ENCODE results near the gene TSHZ2.

TSHZ2 gene

GRCh38 chr20:53384392-53384791, 412.2 kb downstream of the TSHZ2 start:
- Histone ChIP-seq H3K9me3 (ENCODE audit: control insufficient read depth in 2 of 2, low read length in 2 of 2) (no peaks in the 10 kb centered on the region), H3K4me3 (ENCODE audit: low read length in 2 of 2) (no peak overlapping the region), H3K4me1 (ENCODE audit: control insufficient read depth in 2 of 2, insufficient read depth in 2 of 2, low read length in 2 of 2) (no peaks in the 10 kb centered on the region), H3K27me3 (ENCODE audit: control insufficient read depth in 2 of 2, insufficient read depth in 2 of 2, low read length in 2 of 2) (no peaks in the 10 kb centered on the region), H3K27ac (ENCODE audit: low read depth in 2 of 2, low read length in 2 of 2) (no peak overlapping the region), H3K36me3 (ENCODE audit: control insufficient read depth in 2 of 2, insufficient read depth in 2 of 2, low read length in 2 of 2) (no peaks in the 10 kb centered on the region), H3K9ac (ENCODE audit: low read depth in 1 of 2, low read length in 2 of 2) (no peak overlapping the region)

GRCh38 chr20:53385941-53386767, 414.0 kb downstream of the TSHZ2 start:
- H3K27me3 ChIP-seq (ENCODE audit: control insufficient read depth in 2 of 2, insufficient read depth in 2 of 2, low read length in 2 of 2) = no peaks in the 10 kb centered on the region
- no peak overlapping the region for H3K9ac ChIP-seq (ENCODE audit: low read depth in 1 of 2, low read length in 2 of 2)
- H3K4me1 ChIP-seq (ENCODE audit: control insufficient read depth in 2 of 2, insufficient read depth in 2 of 2, low read length in 2 of 2) = no peaks in the 10 kb centered on the region
- H3K4me3 ChIP-seq (ENCODE audit: low read length in 2 of 2) = no peak overlapping the region
- no peaks in the 10 kb centered on the region for H3K36me3 ChIP-seq (ENCODE audit: control insufficient read depth in 2 of 2, insufficient read depth in 2 of 2, low read length in 2 of 2)
- H3K9me3 ChIP-seq (ENCODE audit: control insufficient read depth in 2 of 2, low read length in 2 of 2) = no peaks in the 10 kb centered on the region
- no peak overlapping the region for H3K27ac ChIP-seq (ENCODE audit: low read depth in 2 of 2, low read length in 2 of 2)

- H3K4me1 ChIP-seq (ENCODE audit: control insufficient read depth in 2 of 2, insufficient read depth in 2 of 2, low read length in 2 of 2) = no peaks in the 10 kb centered on the region
- H3K9ac ChIP-seq (ENCODE audit: low read depth in 1 of 2, low read length in 2 of 2) = no peak overlapping the region
- H3K27ac ChIP-seq (ENCODE audit: low read depth in 2 of 2, low read length in 2 of 2) = no peak overlapping the region
- H3K9me3 ChIP-seq (ENCODE audit: control insufficient read depth in 2 of 2, low read length in 2 of 2) = no peaks in the 10 kb centered on the region
- H3K4me3 ChIP-seq (ENCODE audit: low read length in 2 of 2) = no peak overlapping the region
- no peaks in the 10 kb centered on the region for H3K36me3 ChIP-seq (ENCODE audit: control insufficient read depth in 2 of 2, insufficient read depth in 2 of 2, low read length in 2 of 2)
- H3K27me3 ChIP-seq (ENCODE audit: control insufficient read depth in 2 of 2, insufficient read depth in 2 of 2, low read length in 2 of 2) = no peaks in the 10 kb centered on the region
These were observed 416.0 kb downstream of the TSHZ2 start for GRCh38 chr20:53387983-53388675.

DNA sequence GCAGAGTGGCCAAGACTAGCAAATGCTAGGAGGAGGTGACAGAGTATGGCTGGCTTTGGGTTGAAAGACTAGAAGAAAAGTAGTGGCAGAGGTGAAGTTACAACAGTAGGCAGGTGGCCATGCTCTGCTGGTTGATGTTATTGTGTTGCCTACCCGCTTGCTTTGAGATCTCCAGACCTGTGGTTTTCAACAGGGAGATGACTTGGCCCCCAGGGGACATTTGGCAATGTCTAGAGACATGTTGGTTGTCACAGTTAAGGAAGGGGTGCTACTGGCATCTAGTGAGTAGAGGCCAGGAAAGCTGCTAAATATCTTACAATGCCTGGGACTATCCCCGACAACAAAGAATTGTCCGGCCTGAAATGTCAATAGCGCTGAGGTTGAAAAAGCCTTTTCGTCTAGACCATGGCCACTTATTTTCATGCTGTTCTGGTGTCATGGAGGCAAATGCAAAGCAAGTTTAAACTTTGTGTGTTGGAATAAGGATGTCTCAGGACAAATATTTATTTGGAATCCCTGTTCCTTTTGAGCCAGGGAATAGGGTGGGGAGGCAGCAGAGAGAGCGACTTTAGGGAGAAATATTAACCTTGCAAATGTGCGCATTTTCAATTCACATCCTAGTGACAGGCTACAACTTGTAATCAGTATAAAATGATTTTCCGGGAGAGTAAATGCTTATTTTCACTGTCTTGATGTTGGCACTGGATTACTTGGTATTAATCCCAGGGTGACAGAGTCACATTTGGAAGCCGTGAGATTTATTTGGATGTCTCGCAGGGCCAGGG, 417.6 kb downstream of the TSHZ2 start:
- H3K9me3 ChIP-seq (ENCODE audit: control insufficient read depth in 2 of 2, low read length in 2 of 2) = no peaks in the 10 kb centered on the region
- H3K27me3 ChIP-seq (ENCODE audit: control insufficient read depth in 2 of 2, insufficient read depth in 2 of 2, low read length in 2 of 2) = no peaks in the 10 kb centered on the region
- H3K9ac ChIP-seq (ENCODE audit: low read depth in 1 of 2, low read length in 2 of 2) = no peak overlapping the region
- H3K36me3 ChIP-seq (ENCODE audit: control insufficient read depth in 2 of 2, insufficient read depth in 2 of 2, low read length in 2 of 2) = no peaks in the 10 kb centered on the region
- H3K4me1 ChIP-seq (ENCODE audit: control insufficient read depth in 2 of 2, insufficient read depth in 2 of 2, low read length in 2 of 2) = no peaks in the 10 kb centered on the region
- H3K4me3 ChIP-seq (ENCODE audit: low read length in 2 of 2) = no peak overlapping the region
- H3K27ac ChIP-seq (ENCODE audit: low read depth in 2 of 2, low read length in 2 of 2) = no peak overlapping the region

DNA sequence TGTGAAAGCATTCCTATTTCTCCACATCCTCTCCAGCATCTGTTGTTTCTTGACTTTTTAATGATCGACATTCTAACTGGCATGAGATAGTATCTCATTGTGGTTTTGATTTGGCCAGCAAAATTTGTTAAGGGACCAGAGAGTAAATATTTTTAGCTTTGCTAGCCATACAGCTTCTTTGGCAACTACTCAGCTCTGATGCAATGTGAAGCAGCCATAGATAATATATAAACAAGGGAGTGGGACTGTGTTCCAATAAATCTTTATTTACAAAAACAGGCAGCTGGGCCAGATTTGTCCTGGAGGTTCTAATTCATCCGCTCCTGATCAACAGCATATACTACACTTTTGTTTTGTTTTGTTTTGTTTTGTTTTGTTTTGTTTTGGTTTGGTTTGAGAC, 418.6 kb downstream of the TSHZ2 start:
- H3K4me3 ChIP-seq (ENCODE audit: low read length in 2 of 2) = no peak overlapping the region
- no peak overlapping the region for H3K27ac ChIP-seq (ENCODE audit: low read depth in 2 of 2, low read length in 2 of 2)
- no peaks in the 10 kb centered on the region for H3K36me3 ChIP-seq (ENCODE audit: control insufficient read depth in 2 of 2, insufficient read depth in 2 of 2, low read length in 2 of 2)
- no peaks in the 10 kb centered on the region for H3K9me3 ChIP-seq (ENCODE audit: control insufficient read depth in 2 of 2, low read length in 2 of 2)
- H3K27me3 ChIP-seq (ENCODE audit: control insufficient read depth in 2 of 2, insufficient read depth in 2 of 2, low read length in 2 of 2) = no peaks in the 10 kb centered on the region
- H3K9ac ChIP-seq (ENCODE audit: low read depth in 1 of 2, low read length in 2 of 2) = no peak overlapping the region
- H3K4me1 ChIP-seq (ENCODE audit: control insufficient read depth in 2 of 2, insufficient read depth in 2 of 2, low read length in 2 of 2) = no peaks in the 10 kb centered on the region

- Histone ChIP-seq H3K27me3 (ENCODE audit: control insufficient read depth in 2 of 2, insufficient read depth in 2 of 2, low read length in 2 of 2) (no peaks in the 10 kb centered on the region), H3K9me3 (ENCODE audit: control insufficient read depth in 2 of 2, low read length in 2 of 2) (no peaks in the 10 kb centered on the region), H3K36me3 (ENCODE audit: control insufficient read depth in 2 of 2, insufficient read depth in 2 of 2, low read length in 2 of 2) (no peaks in the 10 kb centered on the region), H3K27ac (ENCODE audit: low read depth in 2 of 2, low read length in 2 of 2) (no peak overlapping the region), H3K4me1 (ENCODE audit: control insufficient read depth in 2 of 2, insufficient read depth in 2 of 2, low read length in 2 of 2) (no peaks in the 10 kb centered on the region), H3K9ac (ENCODE audit: low read depth in 1 of 2, low read length in 2 of 2) (no peak overlapping the region), H3K4me3 (ENCODE audit: low read length in 2 of 2) (no peak overlapping the region)
These were observed 422.3 kb downstream of the TSHZ2 start for GRCh38 chr20:53394433-53394832.

DNA sequence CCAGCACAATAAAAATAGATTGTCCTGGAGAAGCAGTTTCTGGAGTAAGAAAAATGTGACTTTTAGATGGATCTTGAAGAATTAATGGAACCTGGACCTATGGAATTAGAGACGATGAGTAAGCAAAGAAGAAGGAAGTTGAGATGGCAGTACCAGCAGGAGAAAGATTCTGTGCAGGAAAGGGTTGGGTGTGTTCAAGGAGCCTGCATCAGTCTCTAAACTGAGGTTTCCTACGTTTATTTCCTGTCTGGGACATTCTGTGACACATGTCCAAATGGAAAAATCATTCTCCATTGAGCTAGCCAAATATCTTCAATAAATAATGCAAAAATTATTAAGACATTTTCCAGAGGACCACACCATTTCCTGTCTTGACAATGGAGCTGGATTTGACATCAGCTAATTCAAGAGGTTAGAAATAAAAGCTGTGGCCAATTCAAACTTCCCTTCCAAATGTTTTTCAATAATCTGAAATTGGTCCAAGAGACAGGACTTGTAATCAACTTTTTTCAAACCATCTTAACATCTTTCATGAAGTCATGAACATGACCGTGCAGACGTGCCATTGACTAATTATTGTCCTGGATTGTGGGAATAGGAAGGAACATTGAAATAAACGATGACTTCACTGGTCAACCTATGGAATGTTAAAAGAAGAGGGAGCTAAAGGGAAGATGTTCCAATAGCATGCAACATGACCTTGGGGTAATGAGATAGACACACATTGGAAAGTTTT, 423.2 kb downstream of the TSHZ2 start:
- Histone ChIP-seq H3K36me3 (ENCODE audit: control insufficient read depth in 2 of 2, insufficient read depth in 2 of 2, low read length in 2 of 2) (no peaks in the 10 kb centered on the region), H3K27me3 (ENCODE audit: control insufficient read depth in 2 of 2, insufficient read depth in 2 of 2, low read length in 2 of 2) (no peaks in the 10 kb centered on the region), H3K9me3 (ENCODE audit: control insufficient read depth in 2 of 2, low read length in 2 of 2) (no peaks in the 10 kb centered on the region), H3K9ac (ENCODE audit: low read depth in 1 of 2, low read length in 2 of 2) (no peak overlapping the region), H3K27ac (ENCODE audit: low read depth in 2 of 2, low read length in 2 of 2) (no peak overlapping the region), H3K4me1 (ENCODE audit: control insufficient read depth in 2 of 2, insufficient read depth in 2 of 2, low read length in 2 of 2) (no peaks in the 10 kb centered on the region), H3K4me3 (ENCODE audit: low read length in 2 of 2) (no peak overlapping the region)

DNA sequence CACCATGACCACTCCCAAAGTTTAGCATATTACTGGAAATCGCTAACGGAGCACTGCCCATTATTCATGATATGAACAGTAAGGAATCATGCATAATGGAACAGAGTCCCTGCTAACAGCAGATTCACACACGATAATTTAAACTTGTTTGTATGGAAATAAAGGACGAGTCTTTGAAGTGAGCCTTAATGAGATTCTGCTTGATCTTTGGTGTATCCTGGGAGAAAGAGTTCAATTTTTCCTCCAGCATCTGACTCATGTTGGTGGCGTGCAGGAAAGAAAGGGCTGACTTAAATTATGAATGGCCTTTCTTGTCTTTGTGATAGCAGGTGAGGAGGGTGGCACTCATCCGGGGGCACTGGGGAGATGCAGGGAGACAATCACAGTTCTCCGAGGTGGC, 426.9 kb downstream of the TSHZ2 start:
- Histone ChIP-seq H3K4me1 (ENCODE audit: control insufficient read depth in 2 of 2, insufficient read depth in 2 of 2, low read length in 2 of 2) (no peaks in the 10 kb centered on the region), H3K9me3 (ENCODE audit: control insufficient read depth in 2 of 2, low read length in 2 of 2) (no peaks in the 10 kb centered on the region), H3K27ac (ENCODE audit: low read depth in 2 of 2, low read length in 2 of 2) (no peak overlapping the region), H3K36me3 (ENCODE audit: control insufficient read depth in 2 of 2, insufficient read depth in 2 of 2, low read length in 2 of 2) (no peaks in the 10 kb centered on the region), H3K9ac (ENCODE audit: low read depth in 1 of 2, low read length in 2 of 2) (no peak overlapping the region), H3K4me3 (ENCODE audit: low read length in 2 of 2) (no peak overlapping the region), H3K27me3 (ENCODE audit: control insufficient read depth in 2 of 2, insufficient read depth in 2 of 2, low read length in 2 of 2) (no peaks in the 10 kb centered on the region)

DNA sequence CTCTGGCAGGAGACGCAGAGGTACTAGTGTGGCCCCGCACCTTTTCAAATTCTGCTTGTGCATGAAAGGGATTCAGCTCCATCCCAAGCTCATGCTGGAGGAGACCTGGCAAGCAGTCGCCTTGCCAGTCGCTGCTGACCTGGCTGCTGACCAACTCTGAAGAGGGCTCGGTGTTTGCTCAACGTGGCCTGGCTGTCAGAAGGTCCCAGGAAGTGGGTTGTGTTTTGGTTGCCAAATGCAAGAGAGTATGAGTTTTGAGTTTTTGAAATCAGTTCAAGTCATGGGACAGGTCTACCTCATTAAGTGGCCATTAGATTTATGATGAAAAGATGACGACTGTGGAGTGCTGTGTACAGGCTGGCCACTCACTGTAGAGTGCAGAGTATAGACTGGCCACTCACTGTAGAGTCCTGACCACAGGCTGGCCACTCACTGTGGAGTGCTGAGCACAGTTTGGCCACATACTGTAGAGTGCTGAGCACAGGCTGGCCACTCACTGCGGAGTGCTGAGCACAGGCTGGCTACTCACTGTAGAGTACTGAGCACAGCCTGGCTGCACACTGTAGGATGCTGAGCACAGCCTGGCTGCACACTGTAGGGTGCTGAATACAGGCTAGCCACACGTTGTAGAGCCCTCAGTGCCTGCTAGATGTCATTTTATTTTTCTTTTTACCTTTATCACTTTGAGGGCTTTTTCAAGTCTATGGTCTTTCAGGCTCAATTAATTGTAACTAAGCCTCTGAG, 427.6 kb downstream of the TSHZ2 start:
- no peak overlapping the region for H3K4me3 ChIP-seq (ENCODE audit: low read length in 2 of 2)
- no peaks in the 10 kb centered on the region for H3K4me1 ChIP-seq (ENCODE audit: control insufficient read depth in 2 of 2, insufficient read depth in 2 of 2, low read length in 2 of 2)
- H3K27ac ChIP-seq (ENCODE audit: low read depth in 2 of 2, low read length in 2 of 2) = no peak overlapping the region
- H3K9me3 ChIP-seq (ENCODE audit: control insufficient read depth in 2 of 2, low read length in 2 of 2) = no peaks in the 10 kb centered on the region
- H3K9ac ChIP-seq (ENCODE audit: low read depth in 1 of 2, low read length in 2 of 2) = no peak overlapping the region
- no peaks in the 10 kb centered on the region for H3K27me3 ChIP-seq (ENCODE audit: control insufficient read depth in 2 of 2, insufficient read depth in 2 of 2, low read length in 2 of 2)
- H3K36me3 ChIP-seq (ENCODE audit: control insufficient read depth in 2 of 2, insufficient read depth in 2 of 2, low read length in 2 of 2) = no peaks in the 10 kb centered on the region

Measured in mucosa of rectum (tissue), 2 donors.